Endothelial cell of umbilical vein (primary cell): Measurements from ENCODE around the gene CACNA1C.

ENCODE experiments used
- CTCF ChIP-seq, 2 donors: IDR thresholded peaks; 1 replicate in 1 of 2; 2 replicates in 1 of 2; pipeline ENCODE4 v1.5.1; 2011; ENCODE audit warnings: low read length in 2 of 2, mild to moderate bottlenecking in 2 of 2, moderate library complexity in 2 of 2, control low read depth in 1 of 2, inconsistent platforms in 1 of 2, low read depth in 1 of 2; ENCODE audit not compliant: insufficient read depth in 1 of 2; ENCODE audit errors: extremely low read depth in 1 of 2
- JUN ChIP-seq: IDR thresholded peaks from 2 replicates; pipeline ENCODE4 v1.6.1; 2011; ENCODE audit warnings: borderline replicate concordance, low read depth; ENCODE audit not compliant: insufficient read length, insufficient read depth
- MAX ChIP-seq: IDR thresholded peaks from 2 replicates; pipeline ENCODE4 v1.6.1; 2011; ENCODE audit not compliant: insufficient read depth, insufficient read length
- MYC ChIP-seq: IDR thresholded peaks from one replicate; pipeline ENCODE4 v1.6.1; 2011; ENCODE audit warnings: mild to moderate bottlenecking, low read depth, low read length
- POLR2AphosphoS5 ChIP-seq: IDR thresholded peaks from 2 replicates; pipeline ENCODE4 v1.6.1; 2012; ENCODE audit warnings: low read depth, mild to moderate bottlenecking, control low read depth, low read length, moderate library complexity; ENCODE audit not compliant: insufficient read depth

- TF ChIP-seq CTCF (IDR thresholded peaks at IDR 0.05; ENCODE audit: extremely low read depth in 1 of 2, insufficient read depth in 1 of 2, low read depth in 1 of 2, low read length in 2 of 2) = no peak
- no peak for TF ChIP-seq POLR2AphosphoS5
- no peak for TF ChIP-seq MAX
- TF ChIP-seq MYC = no peak
- no peak for TF ChIP-seq JUN
Measured at GRCh38 chr12:2529807-2530206, 477.0 kb downstream of the CACNA1C start.
